Measurements from ENCODE around the gene GTF2F2.

The GTF2F2 gene

DNA sequence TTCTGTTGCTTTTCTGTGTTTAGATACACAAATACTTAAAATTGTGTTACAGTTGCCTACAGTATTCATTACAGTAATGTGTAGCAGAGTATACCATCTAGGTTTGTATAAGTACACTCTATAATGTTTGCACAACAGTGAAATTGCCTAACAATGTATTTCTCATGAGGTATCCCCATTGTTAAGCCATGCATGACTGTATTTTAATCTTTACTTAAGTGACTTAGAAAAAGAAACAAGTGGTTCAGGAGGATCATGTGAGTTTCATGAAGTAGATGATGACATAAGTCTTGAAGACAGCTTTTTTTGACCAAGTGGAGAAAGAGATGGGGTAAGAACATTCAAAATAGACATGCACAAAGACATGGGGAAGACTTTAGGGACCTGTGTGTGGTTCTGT, 88.9 kb downstream of the GTF2F2 start:
- Histone ChIP-seq H3K27me3 (no peaks in the 10 kb centered on the region), H3K27ac (no peak overlapping the region), H3K4me1 (ENCODE audit: control insufficient read depth in 1 of 2, insufficient read depth in 1 of 2, low read depth in 1 of 2, low read length in 1 of 2) (peaks cover 0 to 8% of the 10 kb centered on the region in 2 experiments), H3K9me3 (no peaks in the 10 kb centered on the region), H3K36me3 (peaks cover 14% of the 10 kb centered on the region), H3K4me3 (ENCODE audit: low read depth in 1 of 2, low read length in 1 of 2) (no peak overlapping the region)
- TF ChIP-seq, protein P1, sequence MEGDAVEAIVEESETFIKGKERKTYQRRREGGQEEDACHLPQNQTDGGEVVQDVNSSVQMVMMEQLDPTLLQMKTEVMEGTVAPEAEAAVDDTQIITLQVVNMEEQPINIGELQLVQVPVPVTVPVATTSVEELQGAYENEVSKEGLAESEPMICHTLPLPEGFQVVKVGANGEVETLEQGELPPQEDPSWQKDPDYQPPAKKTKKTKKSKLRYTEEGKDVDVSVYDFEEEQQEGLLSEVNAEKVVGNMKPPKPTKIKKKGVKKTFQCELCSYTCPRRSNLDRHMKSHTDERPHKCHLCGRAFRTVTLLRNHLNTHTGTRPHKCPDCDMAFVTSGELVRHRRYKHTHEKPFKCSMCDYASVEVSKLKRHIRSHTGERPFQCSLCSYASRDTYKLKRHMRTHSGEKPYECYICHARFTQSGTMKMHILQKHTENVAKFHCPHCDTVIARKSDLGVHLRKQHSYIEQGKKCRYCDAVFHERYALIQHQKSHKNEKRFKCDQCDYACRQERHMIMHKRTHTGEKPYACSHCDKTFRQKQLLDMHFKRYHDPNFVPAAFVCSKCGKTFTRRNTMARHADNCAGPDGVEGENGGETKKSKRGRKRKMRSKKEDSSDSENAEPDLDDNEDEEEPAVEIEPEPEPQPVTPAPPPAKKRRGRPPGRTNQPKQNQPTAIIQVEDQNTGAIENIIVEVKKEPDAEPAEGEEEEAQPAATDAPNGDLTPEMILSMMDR (IDR thresholded peaks at IDR 0.05), result no peak

DNA sequence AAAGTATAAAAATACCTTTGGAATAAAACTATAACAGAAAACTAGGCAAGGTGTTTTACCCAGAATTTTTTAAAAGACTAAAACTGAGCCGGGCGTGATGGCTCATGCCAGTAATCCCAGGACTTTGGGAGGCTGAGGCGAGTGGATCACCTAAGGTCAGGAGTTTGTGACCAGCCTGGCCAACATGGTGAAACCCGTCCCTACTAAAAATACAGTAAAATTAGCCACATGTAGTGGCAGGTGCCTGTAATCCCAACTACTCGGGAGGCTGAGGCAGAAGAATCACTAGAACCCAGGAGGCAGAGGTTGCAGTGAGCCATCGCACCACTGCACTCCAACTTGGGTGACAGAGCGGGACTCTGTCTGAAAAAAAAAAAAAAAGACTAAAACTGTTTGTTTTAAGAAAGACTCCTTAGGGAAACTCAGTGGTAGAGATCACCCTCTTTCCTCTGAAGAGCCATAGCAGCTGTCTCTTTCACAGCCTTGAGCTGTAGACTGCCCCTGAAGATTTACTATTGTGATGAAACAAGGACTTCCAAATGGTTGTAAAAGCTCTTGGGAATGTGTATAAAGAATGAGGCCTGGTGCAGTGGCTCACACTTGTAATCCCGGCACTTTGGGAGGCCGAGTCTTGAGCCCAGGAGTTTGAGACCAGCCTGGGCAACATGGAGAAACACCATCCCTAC, 95.2 kb downstream of the GTF2F2 start:
- H3K9me3 ChIP-seq, result no peaks in the 10 kb centered on the region

DNA sequence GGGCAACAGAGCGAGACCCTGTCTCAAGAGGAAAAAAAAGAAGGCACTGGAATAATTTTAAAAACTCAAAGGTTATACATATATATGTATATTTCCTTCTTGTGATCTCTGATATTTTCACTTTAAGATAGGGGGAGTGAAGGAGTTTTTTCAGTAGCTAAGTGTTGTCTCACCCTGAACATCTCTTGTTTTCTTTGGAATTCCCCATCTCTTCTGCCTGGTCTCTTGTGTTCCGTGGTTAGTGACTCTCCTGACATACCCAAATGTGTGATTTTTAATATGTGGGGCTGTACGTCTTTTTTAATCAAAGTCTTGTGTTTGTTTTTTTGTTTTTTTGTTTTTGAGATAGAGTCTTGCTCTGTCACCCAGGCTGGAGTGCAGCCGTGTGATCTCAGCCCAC, 95.9 kb downstream of the GTF2F2 start:
- H3K27ac ChIP-seq, result no peak overlapping the region
- TF ChIP-seq, protein P1 (IDR thresholded peaks at IDR 0.05), result no peak
- H3K36me3 ChIP-seq, result no peaks in the 10 kb centered on the region
- H3K4me3 ChIP-seq (ENCODE audit: low read depth in 1 of 2, low read length in 1 of 2), result no peak overlapping the region
- H3K27me3 ChIP-seq, result no peaks in the 10 kb centered on the region
- H3K9me3 ChIP-seq, result no peaks in the 10 kb centered on the region
- no peaks in the 10 kb centered on the region for H3K4me1 ChIP-seq (ENCODE audit: control insufficient read depth in 1 of 2, insufficient read depth in 1 of 2, low read depth in 1 of 2, low read length in 1 of 2)

More for the DNA sequence above, 95.2 kb downstream of the GTF2F2 start:
- Histone ChIP-seq H3K4me1 (ENCODE audit: control insufficient read depth in 1 of 2, insufficient read depth in 1 of 2, low read depth in 1 of 2, low read length in 1 of 2) (no peaks in the 10 kb centered on the region), H3K27ac (no peak overlapping the region), H3K4me3 (ENCODE audit: low read depth in 1 of 2, low read length in 1 of 2) (no peak overlapping the region), H3K27me3 (no peaks in the 10 kb centered on the region), H3K36me3 (no peaks in the 10 kb centered on the region)
- TF ChIP-seq, protein P1 (IDR thresholded peaks at IDR 0.05), result no peak

DNA sequence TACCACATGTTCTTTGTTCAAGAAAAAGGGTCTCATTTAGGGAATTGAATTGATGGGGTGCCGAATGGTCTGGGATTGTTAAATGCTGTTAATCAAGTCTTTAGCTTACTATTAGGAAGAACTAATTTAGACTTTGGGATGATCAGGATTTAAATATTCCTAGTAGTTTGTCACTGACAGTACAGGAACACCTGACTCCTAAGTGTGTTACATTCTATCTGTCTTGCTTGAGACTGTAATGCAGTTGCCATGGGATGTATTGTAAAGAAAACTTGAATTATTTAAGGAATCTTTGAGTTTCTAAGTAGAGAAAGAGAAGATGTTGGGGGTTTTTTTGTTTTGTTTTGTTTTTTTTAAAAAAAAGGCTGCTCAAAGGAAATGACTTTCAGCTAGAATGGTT, 98.4 kb downstream of the GTF2F2 start:
- no peak overlapping the region for H3K27ac ChIP-seq
- H3K4me1 ChIP-seq (ENCODE audit: control insufficient read depth in 1 of 2, insufficient read depth in 1 of 2, low read depth in 1 of 2, low read length in 1 of 2), result no peaks in the 10 kb centered on the region

DNA sequence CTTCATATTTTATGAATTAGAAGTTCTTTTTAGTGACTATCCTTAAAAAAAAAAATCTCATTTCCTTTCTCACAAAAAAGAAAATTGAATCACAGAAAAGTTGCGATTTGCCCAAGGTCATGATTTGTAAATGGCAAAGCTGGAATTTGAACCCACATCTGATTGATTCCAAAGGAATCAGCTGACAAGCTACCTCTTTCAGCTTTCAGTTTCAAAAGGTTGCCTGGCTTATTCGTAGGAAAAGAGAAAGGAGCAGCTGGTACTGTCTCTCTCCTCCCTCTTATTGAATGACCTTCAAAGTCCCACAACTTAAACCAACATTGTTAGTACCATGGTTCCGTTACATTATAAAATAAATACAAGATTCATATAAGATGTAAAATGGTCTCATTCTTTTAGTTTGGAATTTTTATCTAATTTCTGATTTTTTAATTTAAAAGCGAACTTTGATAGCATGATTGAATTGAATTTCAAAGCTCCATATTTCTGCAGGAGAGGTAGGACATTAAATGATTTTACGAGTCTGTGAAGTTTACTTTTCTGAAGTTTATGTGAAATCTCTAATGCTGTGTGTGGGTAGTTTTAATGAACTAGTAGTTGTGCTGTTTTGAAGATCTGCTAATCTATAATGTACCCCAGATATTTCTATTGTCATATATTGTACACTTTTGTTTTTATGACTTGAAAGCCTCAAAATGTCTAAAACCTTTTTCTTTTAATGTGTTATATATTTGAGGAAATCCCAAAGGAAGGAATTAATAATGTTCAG, 99.0 kb downstream of the GTF2F2 start:
- Histone ChIP-seq H3K27ac (no peak overlapping the region), H3K27me3 (no peaks in the 10 kb centered on the region), H3K4me3 (ENCODE audit: low read depth in 1 of 2, low read length in 1 of 2) (no peak overlapping the region), H3K4me1 (ENCODE audit: control insufficient read depth in 1 of 2, insufficient read depth in 1 of 2, low read depth in 1 of 2, low read length in 1 of 2) (no peaks in the 10 kb centered on the region), H3K36me3 (no peaks in the 10 kb centered on the region), H3K9me3 (no peaks in the 10 kb centered on the region)
- TF ChIP-seq, protein P1 (IDR thresholded peaks at IDR 0.05), result no peak

More for the DNA sequence above, 98.4 kb downstream of the GTF2F2 start:
- Histone ChIP-seq H3K4me3 (ENCODE audit: low read depth in 1 of 2, low read length in 1 of 2) (no peak overlapping the region), H3K9me3 (no peaks in the 10 kb centered on the region), H3K36me3 (no peaks in the 10 kb centered on the region), H3K27me3 (no peaks in the 10 kb centered on the region)
- TF ChIP-seq, protein P1 (IDR thresholded peaks at IDR 0.05), result no peak

All from neutrophil (primary cell).